Neural progenitor cell (in vitro differentiated cells): ENCODE results near the gene DLEC1.

ENCODE experiments used
- CTCF ChIP-seq: fragments of 200-600 bp; sonication (generic); IDR thresholded peaks from 2 replicates; pipeline ENCODE4 v1.5.1; 2017; ENCODE audit warnings: antibody characterized with exemption, mild to moderate bottlenecking
- EZH2 ChIP-seq: fragments of 200-600 bp; sonication (generic); IDR thresholded peaks from 2 replicates; pipeline ENCODE4 v1.6.1; 2017; ENCODE audit warnings: antibody characterized with exemption, mild to moderate bottlenecking, moderate library complexity

DNA sequence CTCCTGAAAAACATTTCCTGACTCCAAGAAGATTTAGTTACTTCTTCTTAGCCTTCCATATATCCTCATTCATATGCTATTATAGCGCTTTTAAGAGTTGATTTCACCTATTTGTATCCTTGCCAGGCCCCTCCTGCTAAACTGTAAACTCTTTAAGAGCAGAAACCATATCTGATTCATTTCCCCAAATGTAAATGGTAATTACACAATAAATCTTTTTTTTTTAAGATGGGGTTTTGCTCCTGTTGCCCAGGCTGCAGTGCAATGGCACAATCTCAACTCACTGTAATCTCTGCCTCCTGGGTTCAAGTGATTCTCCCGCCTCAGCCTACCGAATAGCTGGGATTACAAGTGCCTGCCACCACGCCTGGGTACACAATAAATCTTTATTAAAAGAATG lies 4.5 kb downstream of the DLEC1 start:
- TF ChIP-seq CTCF (no peak), EZH2 (no peak)
